ENCODE data around the gene PDE6A.

- no peak for TF ChIP-seq KMT2A (CRISPR knock-in tag; IDR thresholded peaks at IDR 0.05)
- TF ChIP-seq, protein P1, sequence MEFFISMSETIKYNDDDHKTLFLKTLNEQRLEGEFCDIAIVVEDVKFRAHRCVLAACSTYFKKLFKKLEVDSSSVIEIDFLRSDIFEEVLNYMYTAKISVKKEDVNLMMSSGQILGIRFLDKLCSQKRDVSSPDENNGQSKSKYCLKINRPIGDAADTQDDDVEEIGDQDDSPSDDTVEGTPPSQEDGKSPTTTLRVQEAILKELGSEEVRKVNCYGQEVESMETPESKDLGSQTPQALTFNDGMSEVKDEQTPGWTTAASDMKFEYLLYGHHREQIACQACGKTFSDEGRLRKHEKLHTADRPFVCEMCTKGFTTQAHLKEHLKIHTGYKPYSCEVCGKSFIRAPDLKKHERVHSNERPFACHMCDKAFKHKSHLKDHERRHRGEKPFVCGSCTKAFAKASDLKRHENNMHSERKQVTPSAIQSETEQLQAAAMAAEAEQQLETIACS (CRISPR knock-in tag; IDR thresholded peaks at IDR 0.05): no peak
- no peak for TF ChIP-seq KLF6 (CRISPR knock-in tag; IDR thresholded peaks at IDR 0.05)
- no peak for TF ChIP-seq PCBP2 (optimal IDR thresholded peaks at IDR 0.05; ENCODE audit: low read depth, low read length, poor library complexity, severe bottlenecking)
- TF ChIP-seq, protein P2, sequence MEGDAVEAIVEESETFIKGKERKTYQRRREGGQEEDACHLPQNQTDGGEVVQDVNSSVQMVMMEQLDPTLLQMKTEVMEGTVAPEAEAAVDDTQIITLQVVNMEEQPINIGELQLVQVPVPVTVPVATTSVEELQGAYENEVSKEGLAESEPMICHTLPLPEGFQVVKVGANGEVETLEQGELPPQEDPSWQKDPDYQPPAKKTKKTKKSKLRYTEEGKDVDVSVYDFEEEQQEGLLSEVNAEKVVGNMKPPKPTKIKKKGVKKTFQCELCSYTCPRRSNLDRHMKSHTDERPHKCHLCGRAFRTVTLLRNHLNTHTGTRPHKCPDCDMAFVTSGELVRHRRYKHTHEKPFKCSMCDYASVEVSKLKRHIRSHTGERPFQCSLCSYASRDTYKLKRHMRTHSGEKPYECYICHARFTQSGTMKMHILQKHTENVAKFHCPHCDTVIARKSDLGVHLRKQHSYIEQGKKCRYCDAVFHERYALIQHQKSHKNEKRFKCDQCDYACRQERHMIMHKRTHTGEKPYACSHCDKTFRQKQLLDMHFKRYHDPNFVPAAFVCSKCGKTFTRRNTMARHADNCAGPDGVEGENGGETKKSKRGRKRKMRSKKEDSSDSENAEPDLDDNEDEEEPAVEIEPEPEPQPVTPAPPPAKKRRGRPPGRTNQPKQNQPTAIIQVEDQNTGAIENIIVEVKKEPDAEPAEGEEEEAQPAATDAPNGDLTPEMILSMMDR (CRISPR knock-in tag; IDR thresholded peaks at IDR 0.05): no peak
- no peak for TF ChIP-seq GABPB1 (CRISPR knock-in tag; IDR thresholded peaks at IDR 0.05)
- no peak for TF ChIP-seq CBX2 (IDR thresholded peaks at IDR 0.05; ENCODE audit: low read depth, low read length)
- TF ChIP-seq CBX2 (CRISPR knock-in tag; IDR thresholded peaks at IDR 0.05; ENCODE audit: low read depth): no peak
- TF ChIP-seq GATA4 (IDR thresholded peaks at IDR 0.05; ENCODE audit: borderline replicate concordance, low read depth): no peak
- no peak for TF ChIP-seq NFE2L1 (CRISPR knock-in tag; IDR thresholded peaks at IDR 0.05; ENCODE audit: borderline replicate concordance)
- no peak for TF ChIP-seq GPBP1L1 (CRISPR knock-in tag; IDR thresholded peaks at IDR 0.05)
- no peak for TF ChIP-seq MAFF (IDR thresholded peaks at IDR 0.05; ENCODE audit: low read depth, low read length)
- TF ChIP-seq JUND (CRISPR knock-in tag; IDR thresholded peaks at IDR 0.05): no peak
- no peak for TF ChIP-seq TCF7L2 (IDR thresholded peaks at IDR 0.05; ENCODE audit: low read depth, low read length)
These were observed 84.8 kb downstream of the PDE6A start for GRCh38 chr5:149859746-149860145.
